ENCODE measurements around the gene YPEL2.

The YPEL2 gene

DNA sequence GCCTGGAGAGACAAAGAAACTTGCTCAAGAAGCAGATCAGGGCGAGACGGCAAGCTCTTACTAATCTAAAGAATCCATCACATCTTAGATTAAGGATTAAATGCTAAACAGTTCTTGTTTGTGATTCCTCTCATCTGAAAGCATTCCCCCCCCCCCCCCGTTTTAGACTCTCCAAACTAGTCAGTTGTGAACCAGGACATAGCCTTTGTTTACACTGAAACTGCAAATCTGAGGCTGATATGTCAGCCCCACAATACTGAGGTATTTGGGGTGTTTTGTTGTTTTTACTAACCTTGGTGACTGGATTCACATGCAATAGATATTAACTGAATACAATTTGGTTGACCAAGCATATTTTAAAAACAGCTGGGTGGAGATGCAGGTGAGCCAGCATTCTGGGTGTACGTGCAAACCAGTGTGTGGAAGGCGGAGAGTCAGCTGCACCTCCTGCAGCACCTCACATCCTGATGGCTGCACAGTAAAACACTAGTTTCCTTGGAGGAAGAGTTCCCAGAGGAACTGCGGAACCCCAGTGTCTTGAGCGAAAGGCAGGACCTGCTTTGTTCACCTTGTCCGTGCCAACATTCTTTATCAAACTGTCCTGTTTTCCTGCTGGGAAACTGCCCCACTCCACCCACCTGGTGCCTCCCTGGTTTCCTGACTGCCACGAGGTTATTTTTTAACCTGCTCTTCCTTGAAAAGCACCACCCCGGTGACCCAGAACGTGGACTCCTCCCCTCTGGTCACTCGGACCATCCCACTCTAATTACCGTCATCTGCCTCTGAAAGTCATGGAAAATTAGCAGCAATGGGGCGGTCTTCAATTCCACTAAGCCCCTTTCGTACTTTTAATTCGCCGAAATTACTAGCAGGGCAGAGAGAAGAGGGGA lies 1.2 kb upstream of the YPEL2 start:
- DNase-seq: no peak

DNA sequence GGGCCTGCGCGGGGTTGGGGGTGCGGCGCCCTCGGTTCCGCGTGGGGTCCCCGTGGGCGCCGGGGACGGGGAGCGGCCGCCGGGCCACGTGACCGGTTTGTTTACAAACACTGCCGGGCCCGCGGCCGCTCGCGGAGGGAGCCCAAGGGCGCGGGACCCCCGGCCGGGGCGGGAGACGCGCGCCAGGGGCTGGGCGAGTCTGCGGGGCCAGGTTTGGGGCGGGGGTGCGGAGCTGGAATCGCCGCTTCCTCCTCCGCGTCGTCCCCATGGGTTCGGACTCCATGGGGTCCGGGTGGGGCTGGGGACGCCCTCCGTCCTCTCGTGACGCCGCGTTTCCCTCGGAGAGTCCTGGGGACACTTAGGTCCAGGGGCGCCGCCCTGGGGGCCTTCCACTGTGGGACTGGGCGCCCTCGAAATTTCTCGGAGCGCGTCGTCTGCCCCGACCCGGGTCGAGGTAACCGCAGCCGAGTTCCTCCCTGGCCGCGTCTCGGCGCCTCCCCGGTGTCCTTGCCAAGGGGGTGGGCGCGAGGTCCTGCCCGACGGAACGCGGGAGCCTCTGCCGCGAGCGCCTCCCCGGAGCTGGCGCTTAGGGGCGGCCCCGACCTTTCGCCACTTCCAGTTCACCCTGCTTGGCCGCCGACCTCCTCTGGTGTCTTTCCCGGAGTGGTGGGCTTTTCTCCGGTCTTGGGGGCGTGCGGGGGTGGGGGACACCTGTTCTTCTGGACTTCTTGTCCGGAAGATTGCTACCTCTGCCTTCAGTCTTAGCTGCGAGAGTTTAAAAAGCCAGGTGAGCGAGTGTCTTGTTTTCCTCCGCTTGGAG lies 684 bp downstream of the YPEL2 start:
- peak; percentile 72 for DNase-seq

DNA sequence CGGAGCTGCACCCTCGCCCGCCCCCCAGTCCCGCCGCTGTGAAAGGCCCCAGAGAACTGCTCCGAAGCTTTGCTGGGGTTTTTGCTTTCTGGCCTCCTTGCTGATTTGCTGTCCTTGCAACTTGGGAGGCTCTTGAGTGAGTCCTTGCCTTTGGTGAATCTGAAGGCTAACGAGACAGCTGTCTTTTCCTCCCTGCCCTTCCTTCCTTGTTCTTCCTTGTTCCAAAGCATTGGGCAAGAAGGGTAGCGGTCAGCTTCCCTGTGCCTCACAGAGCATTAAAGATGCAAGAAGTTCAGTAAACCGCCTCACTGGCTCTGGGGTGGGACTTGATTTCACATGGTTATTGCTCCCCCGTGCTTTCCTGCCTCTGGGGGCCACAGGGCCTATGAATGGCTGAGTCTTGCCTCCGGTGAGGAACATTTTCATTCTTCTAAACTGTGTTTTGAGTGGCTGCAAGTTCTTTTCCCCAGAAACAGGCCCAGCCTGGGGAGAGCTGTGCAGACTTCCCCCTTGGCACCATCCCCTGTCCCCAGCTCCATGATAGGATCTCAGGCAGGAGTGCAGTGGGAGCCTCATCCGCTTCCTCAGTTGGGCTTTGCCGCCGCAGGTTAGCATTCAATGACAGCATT lies 1.4 kb downstream of the YPEL2 start:
- DNase-seq: peak; percentile 67

DNA sequence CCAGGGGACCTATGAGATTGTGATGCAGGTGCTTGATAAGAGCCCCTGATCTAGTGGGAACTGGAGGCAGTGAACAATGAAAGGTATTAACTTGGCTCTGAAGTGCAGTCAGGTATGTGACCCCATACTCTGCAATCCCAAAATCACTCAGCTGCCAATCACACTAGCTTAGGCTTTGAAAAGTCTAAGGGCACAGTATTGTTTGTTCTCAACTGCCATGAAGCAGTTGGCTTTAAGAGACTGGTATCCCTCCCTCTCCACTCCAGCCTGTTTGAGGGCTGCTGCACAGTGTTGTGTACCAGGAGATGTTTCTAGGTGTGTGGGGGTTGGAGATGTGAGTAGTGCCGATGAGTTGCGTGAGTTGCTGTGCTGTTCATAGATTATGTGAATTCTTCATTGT lies 2.4 kb downstream of the YPEL2 start:
- no peak for DNase-seq

DNA sequence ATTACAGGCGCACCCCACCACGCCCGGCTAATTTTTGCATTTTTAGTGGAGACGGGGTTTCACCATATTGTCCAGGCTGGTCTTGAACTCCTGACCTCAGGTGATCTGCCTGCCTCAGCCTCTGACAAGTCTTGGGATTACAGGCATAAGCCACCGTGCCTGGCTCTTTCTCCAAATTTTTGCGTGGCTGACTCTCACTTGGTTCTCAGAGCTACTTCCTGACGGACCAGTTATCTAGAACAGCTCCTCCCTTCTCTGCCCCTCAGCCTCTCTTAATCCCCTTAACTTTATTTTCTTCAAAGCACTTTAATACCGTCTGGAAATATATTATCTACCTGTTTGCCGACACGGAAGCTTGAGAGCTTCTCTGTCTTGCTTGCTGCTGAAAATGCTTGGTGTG lies 4.2 kb downstream of the YPEL2 start:
- DNase-seq: no peak

DNA sequence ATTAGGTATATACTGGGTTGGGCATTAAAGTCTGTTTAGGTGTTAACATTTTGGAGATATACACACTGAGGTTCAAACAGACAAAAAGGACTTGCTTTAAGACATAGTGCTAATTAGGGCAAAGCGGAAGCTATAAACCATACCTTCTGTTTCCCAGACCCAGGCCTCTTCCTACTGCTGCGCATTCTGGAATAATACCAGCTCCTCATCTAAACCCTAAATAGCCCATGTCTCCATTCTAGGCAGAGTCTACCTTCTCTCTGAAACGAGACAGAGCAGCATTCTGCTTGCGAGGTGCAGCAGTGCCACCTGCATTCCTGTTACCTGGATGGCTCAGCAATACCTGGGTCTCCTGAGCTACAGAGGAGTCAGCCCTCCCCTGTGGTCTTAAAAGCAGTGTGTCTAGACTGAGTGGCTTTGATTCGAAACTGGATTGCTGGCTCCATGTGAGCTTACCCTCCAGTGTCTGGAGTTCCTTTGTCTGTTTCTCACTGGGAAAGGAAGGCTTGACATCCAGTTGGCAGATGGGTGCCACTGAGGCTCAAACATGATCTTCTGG lies 6.4 kb downstream of the YPEL2 start:
- DNase-seq: no peak

DNA sequence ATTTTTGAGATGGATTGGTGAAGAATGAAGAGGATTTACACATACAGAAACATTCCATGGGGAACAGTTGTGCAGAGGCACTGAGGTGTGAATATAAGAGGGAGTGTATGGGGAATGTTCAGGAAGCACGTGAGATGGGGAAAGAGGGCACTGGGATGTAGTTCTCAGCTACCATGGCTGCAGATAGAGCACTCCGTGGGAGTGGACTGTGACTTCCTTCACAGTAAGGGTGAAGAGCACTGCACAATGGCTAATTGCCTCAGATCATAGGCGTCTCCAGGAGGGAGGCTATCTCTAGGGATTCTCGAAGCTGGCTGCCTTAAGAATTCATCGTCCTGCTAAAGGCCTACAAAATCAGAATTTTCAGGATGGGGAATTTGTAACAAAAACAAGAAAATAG lies 7.0 kb downstream of the YPEL2 start:
- DNase-seq: no peak

DNA sequence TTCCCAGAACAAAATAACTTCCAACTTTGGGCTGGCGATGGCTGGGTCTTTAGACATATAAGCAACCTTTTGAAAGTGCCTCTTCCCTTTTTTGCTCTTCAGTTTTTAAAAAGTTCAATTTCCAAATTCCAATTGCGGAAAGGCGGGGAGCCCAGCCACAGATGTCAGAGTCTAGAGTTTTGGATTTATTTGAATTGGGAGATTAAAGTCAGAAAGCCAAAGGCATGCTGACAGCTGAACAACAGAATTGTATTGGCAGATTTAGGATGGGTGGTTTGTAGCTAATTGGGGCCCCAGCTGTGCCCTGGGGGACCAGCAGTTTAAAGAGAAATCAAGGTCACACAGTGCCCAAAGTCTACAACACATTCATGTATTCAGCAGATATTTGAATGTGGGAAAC lies 10.5 kb downstream of the YPEL2 start:
- DNase-seq: no peak

DNA sequence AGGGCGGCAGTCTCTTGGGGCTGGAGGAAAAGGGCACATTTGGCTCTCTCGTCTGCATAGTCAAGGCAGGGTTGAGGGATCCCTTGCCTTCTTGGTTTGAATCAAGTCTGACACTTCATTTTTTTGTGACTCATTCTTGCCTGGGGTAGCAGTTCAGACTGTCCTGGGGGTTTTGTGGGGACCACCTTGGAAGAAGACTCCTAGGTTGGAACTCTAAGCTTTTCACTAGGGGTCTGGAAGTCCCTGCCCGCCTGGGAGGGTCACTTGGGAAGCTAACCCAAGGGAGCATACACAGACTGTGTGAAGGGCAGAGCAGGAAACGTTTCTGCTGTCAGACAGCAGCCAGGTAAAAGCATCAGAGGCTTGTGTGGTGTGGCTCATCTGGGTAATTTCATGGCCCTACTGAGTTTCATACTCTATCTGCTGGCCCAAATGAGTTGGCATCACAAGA lies 11.3 kb downstream of the YPEL2 start:
- peak; percentile 63 for DNase-seq

- no peak for DNase-seq
Observed at GRCh38 chr17:59345476-59345875, 14.0 kb downstream of the YPEL2 start.

- no peak for DNase-seq
Observed at GRCh38 chr17:59346341-59346740, 14.9 kb downstream of the YPEL2 start.

GRCh38 chr17:59346876-59347407 lies 15.5 kb downstream of the YPEL2 start:
- no peak for DNase-seq

GRCh38 chr17:59347975-59348391 lies 16.5 kb downstream of the YPEL2 start:
- DNase-seq: no peak

DNA sequence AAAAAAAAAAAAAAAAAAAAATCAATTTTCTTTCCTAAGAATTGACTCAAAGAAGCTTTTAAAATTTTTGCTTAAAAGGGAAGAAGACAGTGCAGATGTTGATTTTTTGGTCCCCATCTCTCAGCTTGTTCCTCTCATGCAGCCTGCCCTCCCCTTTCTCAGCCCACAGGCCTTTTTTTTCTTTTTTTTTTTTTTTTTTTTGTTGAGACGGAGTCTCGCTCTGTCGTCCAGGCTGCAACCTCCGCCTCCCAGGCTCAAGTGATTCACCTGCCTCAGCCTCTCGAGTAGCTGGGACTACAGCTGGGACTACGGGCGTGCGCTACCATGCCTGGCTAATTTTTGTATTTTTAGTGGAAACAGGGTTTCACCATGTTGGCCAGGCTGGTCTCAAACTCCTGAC lies 17.7 kb downstream of the YPEL2 start:
- no peak for DNase-seq

DNA sequence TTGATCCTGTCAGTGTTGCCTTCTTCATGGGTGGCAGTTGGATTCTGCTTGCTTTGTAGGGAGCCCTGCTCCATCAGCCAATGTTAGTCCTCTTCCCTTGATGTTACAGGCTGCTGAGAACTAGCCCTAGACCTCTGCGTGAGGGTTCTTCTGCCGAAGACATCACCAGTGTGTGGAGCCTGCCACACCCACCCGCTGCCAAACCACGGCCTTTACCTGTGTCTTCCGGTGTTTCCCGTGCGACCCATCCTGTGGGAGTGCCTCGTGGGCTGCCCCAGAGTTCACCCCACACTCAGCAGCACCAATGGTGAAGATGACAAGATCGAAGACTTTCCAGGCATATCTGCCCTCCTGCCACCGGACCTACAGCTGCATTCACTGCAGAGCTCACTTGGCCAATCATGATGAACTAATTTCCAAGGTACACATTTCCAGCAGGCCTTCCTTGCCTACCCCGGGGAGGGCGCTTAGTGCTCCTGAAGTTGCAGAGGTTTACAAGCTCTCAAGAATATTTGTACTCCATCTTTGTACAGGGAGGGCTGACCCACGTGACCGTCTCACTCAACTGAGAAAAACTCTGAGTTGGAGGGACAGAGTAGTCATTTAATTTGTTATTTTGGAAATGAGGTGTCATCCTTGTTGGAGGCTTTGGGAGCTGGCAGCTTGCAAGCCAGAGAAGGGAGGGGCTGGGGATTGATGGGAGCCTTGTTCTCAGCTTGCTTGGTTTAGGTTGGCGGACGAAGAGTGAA lies 21.8 kb downstream of the YPEL2 start:
- DNase-seq: no peak

DNA sequence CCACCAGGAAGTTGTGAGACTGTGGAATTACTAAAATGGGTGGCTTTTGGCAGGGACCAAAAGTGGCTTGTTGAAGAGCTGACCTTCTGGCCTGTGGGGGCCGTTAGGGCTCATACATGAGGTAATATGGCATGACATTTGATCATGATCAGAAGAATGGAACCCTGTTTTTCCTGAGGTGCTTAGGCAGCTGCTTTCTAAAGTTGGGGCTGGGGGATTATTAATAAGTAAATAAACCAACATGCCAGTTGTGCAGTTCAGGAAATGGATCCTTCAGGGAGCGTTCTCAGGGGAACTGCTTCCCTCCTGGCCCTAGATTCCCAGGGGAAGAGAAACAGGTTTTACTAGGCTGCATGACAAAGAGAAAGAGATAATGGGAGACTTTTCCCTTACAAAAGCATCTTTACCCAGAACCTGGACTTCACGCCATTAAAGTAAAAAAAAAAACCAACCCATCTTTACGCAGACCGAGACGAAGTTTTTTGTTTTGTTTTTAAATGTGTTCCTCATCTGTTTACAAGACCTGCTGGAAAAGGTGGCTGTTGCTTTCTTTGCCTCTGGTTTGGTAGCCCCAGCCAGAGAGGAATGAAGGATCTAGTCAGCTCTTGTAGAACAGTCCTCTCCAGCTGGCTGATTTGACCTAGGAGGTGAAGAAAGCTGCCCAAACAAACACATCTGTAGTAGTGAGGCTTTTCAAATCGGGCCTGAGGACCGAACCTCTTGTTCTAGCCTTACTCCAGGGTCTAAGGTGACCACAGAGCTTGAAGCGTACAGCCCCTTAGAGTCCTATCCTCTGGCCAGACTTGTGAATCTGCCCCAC lies 22.7 kb downstream of the YPEL2 start:
- no peak for DNase-seq

- no peak for DNase-seq
Observed at GRCh38 chr17:59355030-59355701, 23.7 kb downstream of the YPEL2 start.

- no peak for DNase-seq
Observed at GRCh38 chr17:59355702-59356325, 24.4 kb downstream of the YPEL2 start.

GRCh38 chr17:59356543-59357218 lies 25.2 kb downstream of the YPEL2 start:
- no peak for DNase-seq

All from activated CD8-positive, alpha-beta memory T cell treated with anti-CD3 and anti-CD28 coated beads, Interleukin-2, amount 50 U/mL, for 48 hours (primary cell).